Hepatocyte (in vitro differentiated cells): ENCODE data around the gene APBA1. TPM values are rescaled to one million over a fixed set of nuclear protein-coding genes. Genes with fewer than 3 reads are reported as not detected.

Experiments
- DNase-seq: peaks from one replicate; pipeline ENCODE4 v3.0.0-alpha.2; 2016; ENCODE audit warnings: low spot score
- H2AFZ ChIP-seq: fragments of 200-600 bp; sonication (generic); 2 replicates; pipeline ENCODE4 v1.6.0; 2016; ENCODE audit warnings: antibody characterized with exemption, mild to moderate bottlenecking
- H3K27ac ChIP-seq: fragments of 200-600 bp; sonication (generic); 2 replicates; pipeline ENCODE4 v1.5.1; 2016; ENCODE audit warnings: mild to moderate bottlenecking
- H3K27me3 ChIP-seq: fragments of 200-600 bp; sonication (generic); 2 replicates; pipeline ENCODE4 v1.6.1; 2016
- H3K36me3 ChIP-seq: fragments of 200-600 bp; sonication (generic); replicated peaks from 2 replicates; pipeline ENCODE4 v1.5.1; 2016; ENCODE audit warnings: low read depth; ENCODE audit not compliant: insufficient read depth
- H3K4me1 ChIP-seq: fragments of 200-600 bp; sonication (generic); 2 replicates; pipeline ENCODE4 v1.5.1; 2016; ENCODE audit warnings: mild to moderate bottlenecking, moderate library complexity; ENCODE audit not compliant: insufficient read depth
- H3K4me2 ChIP-seq: fragments of 200-600 bp; sonication (generic); 2 replicates; pipeline ENCODE4 v1.6.0; 2016
- H3K4me3 ChIP-seq: fragments of 200-600 bp; sonication (generic); 2 replicates; pipeline ENCODE4 v1.5.1; 2016; ENCODE audit warnings: mild to moderate bottlenecking
- H3K79me2 ChIP-seq: fragments of 200-600 bp; sonication (generic); 2 replicates; pipeline ENCODE4 v1.6.0; 2017; ENCODE audit warnings: mild to moderate bottlenecking
- H3K9me2 ChIP-seq: fragments of 200-600 bp; sonication (generic); replicated peaks from 2 replicates; pipeline ENCODE4 v1.6.0; 2017; ENCODE audit warnings: mild to moderate bottlenecking; ENCODE audit not compliant: insufficient read depth
- H3K9me3 ChIP-seq: fragments of 200-600 bp; sonication (generic); 2 replicates; pipeline ENCODE4 v1.5.1; 2016; ENCODE audit warnings: low read depth, mild to moderate bottlenecking
- H4K20me1 ChIP-seq: fragments of 200-600 bp; sonication (generic); 2 replicates; pipeline ENCODE4 v1.6.0; 2016; ENCODE audit warnings: mild to moderate bottlenecking; ENCODE audit not compliant: insufficient read depth, poor library complexity, severe bottlenecking
- CTCF ChIP-seq: fragments of 200-600 bp; sonication (generic); IDR thresholded peaks from 2 replicates; pipeline ENCODE4 v1.5.1; 2016; ENCODE audit warnings: antibody characterized with exemption, mild to moderate bottlenecking; ENCODE audit not compliant: poor library complexity
- EZH2 ChIP-seq: fragments of 200-600 bp; sonication (generic); IDR thresholded peaks from 2 replicates; pipeline ENCODE4 v1.6.1; 2016; ENCODE audit warnings: antibody characterized with exemption, mild to moderate bottlenecking, borderline replicate concordance
- EZH2phosphoT487 ChIP-seq: fragments of 200-600 bp; sonication (generic); IDR thresholded peaks from one replicate; pipeline ENCODE4 v1.6.1; 2018; ENCODE audit warnings: antibody characterized with exemption, mild to moderate bottlenecking, low read depth, moderate library complexity; ENCODE audit not compliant: unreplicated experiment, severe bottlenecking
- WGBS: methylation state at CpG from one replicate; pipeline ENCODE4 v1.1.6; 2016; ENCODE audit warnings: low lambda C conversion rate; ENCODE audit errors: missing lambda C conversion rate; 5-methylcytosine and 5-hydroxymethylcytosine counted together
- polyA plus RNA-seq: library from polyadenylated mRNA; unstranded; fragments of >200 nt; fragmentation: Nextera tagmentation; extraction: Ambion mirVana; gene quantifications from 2 replicates; pipeline ENCODE4 v1.2.1, GENCODE V29; 2016
- total RNA-seq: library from RNA; depleted of rRNA; stranded (reverse); fragments of >200 nt; gene quantifications from 2 replicates; pipeline ENCODE4 v1.2.3, GENCODE V29; 2014

Gene APBA1
- total and polyA plus RNA-seq, 2 experiments from 2014 or later, result 1.5 to 12.0 TPM

GRCh38 chr9:69653261-69653660 is 18.9 kb downstream of the APBA1 start:
- Histone ChIP-seq H3K4me2 (no peak overlapping the region), H3K9me3 (no peaks in the 10 kb centered on the region), H3K4me1 (no peaks in the 10 kb centered on the region), H2AFZ (no peak overlapping the region), H3K36me3 (no peaks in the 10 kb centered on the region), H3K27me3 (no peaks in the 10 kb centered on the region), H3K27ac (no peak overlapping the region), H3K79me2 (no peaks in the 10 kb centered on the region), H4K20me1 (no peaks in the 10 kb centered on the region), H3K9me2 (no peaks in the 10 kb centered on the region), H3K4me3 (no peak overlapping the region)
- TF ChIP-seq EZH2 (no peak), CTCF (no peak), EZH2phosphoT487 (no peak)
- WGBS, result 68% methylated on average over 1 of the region's 1 CpG
- no peak for DNase-seq

- Histone ChIP-seq H3K36me3 (no peaks in the 10 kb centered on the region), H3K4me2 (no peak overlapping the region), H3K27ac (no peak overlapping the region), H2AFZ (no peak overlapping the region), H3K9me3 (no peaks in the 10 kb centered on the region), H3K79me2 (no peaks in the 10 kb centered on the region), H3K4me3 (no peak overlapping the region), H4K20me1 (no peaks in the 10 kb centered on the region), H3K9me2 (no peaks in the 10 kb centered on the region), H3K27me3 (no peaks in the 10 kb centered on the region), H3K4me1 (no peaks in the 10 kb centered on the region)
- DNase-seq, result no peak
- WGBS, result 47% methylated on average over 4 of the region's 4 CpGs
- TF ChIP-seq CTCF, result no peak
- no peak for TF ChIP-seq EZH2phosphoT487
- TF ChIP-seq EZH2, result no peak
These were observed 22.5 kb downstream of the APBA1 start for GRCh38 chr9:69649566-69650250.

GRCh38 chr9:69647804-69648203 is 24.4 kb downstream of the APBA1 start:
- no peak overlapping the region for H3K4me2 ChIP-seq
- H3K4me3 ChIP-seq, result no peak overlapping the region
- no peak for TF ChIP-seq EZH2phosphoT487
- DNase-seq, result no peak
- no peaks in the 10 kb centered on the region for H3K9me3 ChIP-seq
- no peaks in the 10 kb centered on the region for H3K9me2 ChIP-seq
- no peaks in the 10 kb centered on the region for H4K20me1 ChIP-seq
- no peaks in the 10 kb centered on the region for H3K36me3 ChIP-seq
- H3K27me3 ChIP-seq, result no peaks in the 10 kb centered on the region
- 95% methylated on average over 3 of the region's 3 CpGs for WGBS
- no peaks in the 10 kb centered on the region for H3K4me1 ChIP-seq
- no peak overlapping the region for H2AFZ ChIP-seq
- H3K27ac ChIP-seq, result no peak overlapping the region
- H3K79me2 ChIP-seq, result no peaks in the 10 kb centered on the region

- Histone ChIP-seq H3K27me3 (no peaks in the 10 kb centered on the region), H3K4me1 (no peaks in the 10 kb centered on the region), H4K20me1 (no peaks in the 10 kb centered on the region), H3K9me3 (no peaks in the 10 kb centered on the region), H3K79me2 (no peaks in the 10 kb centered on the region), H3K36me3 (no peaks in the 10 kb centered on the region), H3K4me3 (no peak overlapping the region), H3K27ac (no peak overlapping the region), H3K9me2 (no peaks in the 10 kb centered on the region), H3K4me2 (no peak overlapping the region), H2AFZ (no peak overlapping the region)
- WGBS, result 78% methylated on average over 3 of the region's 3 CpGs
- no peak for TF ChIP-seq EZH2
- TF ChIP-seq CTCF, result no peak
- no peak for TF ChIP-seq EZH2phosphoT487
- no peak for DNase-seq
These were observed 25.4 kb downstream of the APBA1 start for GRCh38 chr9:69646810-69647209.
